Liver (tissue), 9 donors: ENCODE data around the gene SLC1A2. TPM values are rescaled to one million over a fixed set of nuclear protein-coding genes. Genes with fewer than 3 reads are reported as not detected.
A peak's percentile ranks its signal among the peaks of the same experiment; 100 is the strongest.

Experiments used
- DNase-seq: peaks from one replicate; pipeline ENCODE4 v3.0.0-alpha.2; 2017; ENCODE audit warnings: low spot score
- H3K27ac ChIP-seq, 2 donors: one replicate each; pipeline ENCODE4 v1.7.0; 2013; ENCODE audit warnings: inconsistent platforms in 2 of 2, low read length in 2 of 2, control low read depth in 1 of 2, low read depth in 1 of 2, mild to moderate bottlenecking in 1 of 2
- H3K27me3 ChIP-seq, 4 donors: one replicate each; pipeline versions ENCODE4 v1.6.1 to v1.7.0; 2013; ENCODE audit warnings: low read length in 3 of 4, inconsistent platforms in 1 of 4, mild to moderate bottlenecking in 1 of 4, moderate library complexity in 1 of 4; ENCODE audit not compliant: control insufficient read depth in 4 of 4, insufficient read depth in 4 of 4
- H3K36me3 ChIP-seq, 4 donors: one replicate each; pipeline versions ENCODE4 v1.6.1 to v1.7.0; 2013; ENCODE audit warnings: low read length in 3 of 4, mild to moderate bottlenecking in 3 of 4, low read depth in 1 of 4, moderate library complexity in 1 of 4; ENCODE audit not compliant: control insufficient read depth in 4 of 4, insufficient read depth in 3 of 4
- H3K4me1 ChIP-seq, 4 donors: one replicate each; pipeline versions ENCODE4 v1.6.1 to v1.7.0; 2013; ENCODE audit warnings: low read length in 3 of 4, mild to moderate bottlenecking in 3 of 4, moderate library complexity in 1 of 4; ENCODE audit not compliant: control insufficient read depth in 4 of 4, insufficient read depth in 4 of 4
- H3K4me3 ChIP-seq, 3 donors: one replicate each; pipeline versions ENCODE4 v1.6.1 to v1.7.0; 2013; ENCODE audit warnings: low read length in 3 of 3, control low read depth in 1 of 3, low read depth in 1 of 3, mild to moderate bottlenecking in 1 of 3
- H3K9ac ChIP-seq, 2 donors: one replicate each; pipeline ENCODE4 v1.7.0; 2013; ENCODE audit warnings: low read length in 2 of 2, mild to moderate bottlenecking in 2 of 2, moderate library complexity in 2 of 2, control low read depth in 1 of 2, low read depth in 1 of 2
- H3K9me3 ChIP-seq, 4 donors: one replicate each; pipeline versions ENCODE4 v1.6.1 to v1.7.0; 2013; ENCODE audit warnings: low read length in 3 of 4; ENCODE audit not compliant: control insufficient read depth in 4 of 4
- ATF3 ChIP-seq: IDR thresholded peaks from 2 replicates; pipeline ENCODE4 v1.6.1; 2016; ENCODE audit warnings: antibody characterized with exemption
- CTCF ChIP-seq: fragments of 150-350 bp; IDR thresholded peaks from 2 replicates; pipeline ENCODE4 v1.5.1; 2017; ENCODE audit warnings: improper control_type of control experiment, low read depth, low read length; ENCODE audit not compliant: missing input control
- EGR1 ChIP-seq, 2 donors: IDR thresholded peaks; 2 replicates each; pipeline ENCODE4 v1.6.1; 2016 to 2018; ENCODE audit warnings: antibody characterized with exemption in 2 of 2, low read depth in 2 of 2
- FOXA1 ChIP-seq: IDR thresholded peaks from 2 replicates; pipeline ENCODE4 v1.6.1; 2016; ENCODE audit warnings: antibody characterized with exemption
- FOXA2 ChIP-seq: IDR thresholded peaks from 2 replicates; pipeline ENCODE4 v1.6.1; 2016; ENCODE audit warnings: antibody characterized with exemption
- GABPA ChIP-seq, 2 donors: IDR thresholded peaks in 1 of 2; conservative IDR thresholded peaks in 1 of 2; 2 replicates each; pipeline ENCODE4 v1.6.1; 2016; ENCODE audit warnings: antibody characterized with exemption in 2 of 2, mild to moderate bottlenecking in 1 of 2, moderate library complexity in 1 of 2
- HNF4A ChIP-seq, 2 donors: conservative IDR thresholded peaks; 2 replicates each; pipeline ENCODE4 v1.6.1; 2016; ENCODE audit warnings: antibody characterized with exemption in 2 of 2, mild to moderate bottlenecking in 2 of 2
- HNF4G ChIP-seq: IDR thresholded peaks from 2 replicates; pipeline ENCODE4 v1.6.1; 2016; ENCODE audit warnings: antibody characterized with exemption
- JUND ChIP-seq, 2 donors: IDR thresholded peaks; 2 replicates each; pipeline ENCODE4 v1.6.1; 2016; ENCODE audit warnings: antibody characterized with exemption in 2 of 2
- NR2F2 ChIP-seq: IDR thresholded peaks from 2 replicates; pipeline ENCODE4 v1.6.1; 2016; ENCODE audit warnings: antibody characterized with exemption
- RAD21 ChIP-seq, 2 donors: IDR thresholded peaks; 2 replicates each; pipeline ENCODE4 v1.6.1; 2016; ENCODE audit warnings: antibody characterized with exemption in 2 of 2, mild to moderate bottlenecking in 2 of 2
- RXRA ChIP-seq, 2 donors: IDR thresholded peaks; 2 replicates each; pipeline ENCODE4 v1.6.1; 2017 to 2018; ENCODE audit warnings: antibody characterized with exemption in 2 of 2, mild to moderate bottlenecking in 1 of 2
- SP1 ChIP-seq: IDR thresholded peaks from 2 replicates; pipeline ENCODE4 v1.6.1; 2018; ENCODE audit warnings: antibody characterized with exemption, mild to moderate bottlenecking
- TAF1 ChIP-seq: conservative IDR thresholded peaks from 2 replicates; pipeline ENCODE4 v1.6.1; 2016; ENCODE audit warnings: antibody characterized with exemption, mild to moderate bottlenecking
- YY1 ChIP-seq: IDR thresholded peaks from 2 replicates; pipeline ENCODE4 v1.6.1; 2016; ENCODE audit warnings: antibody characterized with exemption, mild to moderate bottlenecking
- ZBTB33 ChIP-seq: IDR thresholded peaks from 2 replicates; pipeline ENCODE4 v1.6.1; 2016; ENCODE audit warnings: antibody characterized with exemption
- WGBS: extraction: QIAGEN DNeasy Blood & Tissue Kit; methylation state at CpG from one replicate; pipeline ENCODE4 v1.1.7; 2013; 5-methylcytosine and 5-hydroxymethylcytosine counted together
- polyA plus RNA-seq, 2 donors: library from polyadenylated mRNA; stranded (reverse) in 1 of 2; unstranded in 1 of 2; fragments of 200-250 nt in 1 of 2; fragments of >200 nt in 1 of 2; fragmentation: Nextera tagmentation in 1 of 2; extraction: Ambion mirVana in 1 of 2; gene quantifications; one replicate each; pipeline versions ENCODE4 v1.2.1 to v1.2.3, GENCODE V29; 2013 to 2015
- total RNA-seq, 2 donors: library from RNA; depleted of rRNA; stranded (reverse); fragments of >200 nt; gene quantifications; one replicate each; pipeline ENCODE4 v1.2.3, GENCODE V29; 2014
- TF ChIP-seq, protein P1 (sequence below): IDR thresholded peaks from 2 replicates; pipeline ENCODE4 v1.6.1; 2016; ENCODE audit warnings: antibody characterized with exemption
- TF ChIP-seq, protein P2 (sequence below): IDR thresholded peaks from 2 replicates; pipeline ENCODE4 v1.6.1; 2016; ENCODE audit warnings: antibody characterized with exemption, mild to moderate bottlenecking
- donor health status: healthy.
- donor health status: healthy.
- donor health status: healthy.
- donor health status: healthy.
- donor health status: healthy.

Gene SLC1A2
- total and polyA plus RNA-seq, 4 donors: 6.4 to 19.5 (median 13.5) TPM

DNA sequence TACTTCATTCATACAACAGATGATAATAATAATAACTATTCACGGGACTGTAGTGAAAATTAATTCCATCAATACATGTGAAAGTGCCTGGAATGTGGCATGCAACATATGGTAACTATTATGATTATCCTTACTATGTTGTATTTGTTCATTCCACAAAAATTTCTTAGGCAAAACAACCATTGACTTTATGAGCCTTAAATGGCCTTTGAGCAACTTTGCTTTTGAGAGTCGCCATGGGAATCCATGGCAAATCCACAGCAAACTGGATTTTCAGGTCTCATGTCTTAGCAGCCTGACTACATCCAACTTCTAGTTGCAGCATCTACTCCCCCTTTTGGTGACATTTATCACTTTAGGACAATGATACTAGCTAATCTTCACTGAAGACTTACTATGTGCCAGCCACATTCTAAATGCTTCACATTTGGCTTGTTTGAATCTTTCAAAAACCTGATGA, 56.8 kb downstream of the SLC1A2 start (continued):
- no peak for TF ChIP-seq ZBTB33
- no peak for TF ChIP-seq TAF1
- TF ChIP-seq SP1: no peak
- TF ChIP-seq RXRA (IDR thresholded peaks at IDR 0.05): no peak

DNA sequence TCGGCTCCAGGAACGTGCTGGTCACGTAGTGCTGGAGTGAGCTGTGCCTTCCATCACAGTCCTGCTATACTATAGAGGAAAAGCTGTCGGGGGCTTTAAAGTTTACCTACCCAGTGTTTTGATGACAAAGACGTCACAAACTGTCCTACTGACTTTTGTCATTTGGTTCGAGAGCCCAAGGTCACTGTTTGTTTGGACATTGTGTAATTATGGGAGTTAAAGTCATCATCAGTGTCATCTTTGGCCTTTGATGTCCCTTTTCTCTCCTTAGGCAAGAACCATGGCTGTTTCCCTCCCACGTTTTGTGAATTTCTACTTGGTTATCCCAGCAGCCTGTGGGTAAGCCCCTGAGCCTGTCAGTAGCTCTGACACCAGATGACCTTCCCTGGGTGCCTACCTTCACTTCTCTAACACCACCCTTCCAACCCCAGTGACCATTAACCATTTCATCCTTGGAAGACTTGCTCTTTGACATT, 59.3 kb downstream of the SLC1A2 start:
- Histone ChIP-seq H3K27ac (peak overlapping the region; percentile 83 to 91), H3K9me3 (no peaks in the 10 kb centered on the region), H3K4me1 (peaks cover 2 to 24% (median 22%) of the 10 kb centered on the region in 4 donors), H3K36me3 (no peaks in the 10 kb centered on the region), H3K4me3 (peak overlapping the region in 2 of 3 donors; percentile 46 to 58), H3K9ac (peak overlapping the region in 1 of 2 donors; percentile 81), H3K27me3 (no peaks in the 10 kb centered on the region)
- 29% methylated on average over 7 of the region's 7 CpGs for WGBS
- DNase-seq: no peak
- no peak for TF ChIP-seq TAF1
- TF ChIP-seq FOXA1: peak; percentile 54
- peak; percentile 81 for TF ChIP-seq FOXA2
- TF ChIP-seq, protein P1, sequence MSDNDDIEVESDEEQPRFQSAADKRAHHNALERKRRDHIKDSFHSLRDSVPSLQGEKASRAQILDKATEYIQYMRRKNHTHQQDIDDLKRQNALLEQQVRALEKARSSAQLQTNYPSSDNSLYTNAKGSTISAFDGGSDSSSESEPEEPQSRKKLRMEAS: peak; percentile 76
- TF ChIP-seq, protein P2, sequence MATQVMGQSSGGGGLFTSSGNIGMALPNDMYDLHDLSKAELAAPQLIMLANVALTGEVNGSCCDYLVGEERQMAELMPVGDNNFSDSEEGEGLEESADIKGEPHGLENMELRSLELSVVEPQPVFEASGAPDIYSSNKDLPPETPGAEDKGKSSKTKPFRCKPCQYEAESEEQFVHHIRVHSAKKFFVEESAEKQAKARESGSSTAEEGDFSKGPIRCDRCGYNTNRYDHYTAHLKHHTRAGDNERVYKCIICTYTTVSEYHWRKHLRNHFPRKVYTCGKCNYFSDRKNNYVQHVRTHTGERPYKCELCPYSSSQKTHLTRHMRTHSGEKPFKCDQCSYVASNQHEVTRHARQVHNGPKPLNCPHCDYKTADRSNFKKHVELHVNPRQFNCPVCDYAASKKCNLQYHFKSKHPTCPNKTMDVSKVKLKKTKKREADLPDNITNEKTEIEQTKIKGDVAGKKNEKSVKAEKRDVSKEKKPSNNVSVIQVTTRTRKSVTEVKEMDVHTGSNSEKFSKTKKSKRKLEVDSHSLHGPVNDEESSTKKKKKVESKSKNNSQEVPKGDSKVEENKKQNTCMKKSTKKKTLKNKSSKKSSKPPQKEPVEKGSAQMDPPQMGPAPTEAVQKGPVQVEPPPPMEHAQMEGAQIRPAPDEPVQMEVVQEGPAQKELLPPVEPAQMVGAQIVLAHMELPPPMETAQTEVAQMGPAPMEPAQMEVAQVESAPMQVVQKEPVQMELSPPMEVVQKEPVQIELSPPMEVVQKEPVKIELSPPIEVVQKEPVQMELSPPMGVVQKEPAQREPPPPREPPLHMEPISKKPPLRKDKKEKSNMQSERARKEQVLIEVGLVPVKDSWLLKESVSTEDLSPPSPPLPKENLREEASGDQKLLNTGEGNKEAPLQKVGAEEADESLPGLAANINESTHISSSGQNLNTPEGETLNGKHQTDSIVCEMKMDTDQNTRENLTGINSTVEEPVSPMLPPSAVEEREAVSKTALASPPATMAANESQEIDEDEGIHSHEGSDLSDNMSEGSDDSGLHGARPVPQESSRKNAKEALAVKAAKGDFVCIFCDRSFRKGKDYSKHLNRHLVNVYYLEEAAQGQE: peak; percentile 76
- peak; percentile 98 for TF ChIP-seq HNF4A (conservative IDR thresholded peaks at IDR 0.05)
- TF ChIP-seq YY1: peak; percentile 85
- TF ChIP-seq ZBTB33: peak; percentile 65
- TF ChIP-seq CTCF: no peak
- no peak for TF ChIP-seq GABPA (IDR thresholded peaks at IDR 0.05 in 1 of 2, conservative IDR thresholded peaks at IDR 0.05 in 1 of 2)
- peak; percentile 75 to 87 for TF ChIP-seq JUND (IDR thresholded peaks at IDR 0.05)
- peak; percentile 78 for TF ChIP-seq HNF4G
- TF ChIP-seq ATF3: peak; percentile 72
- TF ChIP-seq RXRA (IDR thresholded peaks at IDR 0.05): peak; percentile 91 to 96
- TF ChIP-seq SP1: peak; percentile 91
- peak; percentile 30 to 46 for TF ChIP-seq RAD21 (IDR thresholded peaks at IDR 0.05)
- TF ChIP-seq EGR1 (IDR thresholded peaks at IDR 0.05; ENCODE audit: low read depth in 2 of 2): peak in 1 of 2 donors; percentile 71
- peak; percentile 78 for TF ChIP-seq NR2F2
